Keratinocyte (primary cell): Measurements from ENCODE around the gene FHOD3. TPM values are rescaled to one million over a fixed set of nuclear protein-coding genes. Genes with fewer than 3 reads are reported as not detected.
A peak's percentile ranks its signal among the peaks of the same experiment; 100 is the strongest.

Experiments
- DNase-seq: peaks from one replicate; pipeline ENCODE4 v3.0.0-alpha.2; 2011; ENCODE audit warnings: low read depth, missing footprints, low spot score
- FAIRE-seq: peaks from 2 replicates; lab custom pipeline; 2011; peaks lifted over from hg19 to GRCh38; lab: Jason Lieb, UNC
- H2AFZ ChIP-seq: 2 replicates; pipeline ENCODE4 v1.6.0; 2012; ENCODE audit warnings: low read length, control low read depth, inconsistent platforms; ENCODE audit not compliant: control insufficient read depth
- H3K27ac ChIP-seq: 2 replicates; pipeline ENCODE4 v1.5.1; 2011; ENCODE audit warnings: low read length; ENCODE audit not compliant: control insufficient read depth, insufficient read depth
- H3K27me3 ChIP-seq: 3 replicates; pipeline ENCODE4 v1.6.0; 2011; ENCODE audit warnings: low read length; ENCODE audit not compliant: control insufficient read depth, insufficient read depth; ENCODE audit errors: extremely low read depth
- H3K36me3 ChIP-seq, 2 experiments: 2 replicates in 1 of 2; 3 replicates in 1 of 2; pipeline ENCODE4 v1.5.1; 2011; ENCODE audit warnings: low read length in 2 of 2, mild to moderate bottlenecking in 1 of 2; ENCODE audit not compliant: control insufficient read depth in 2 of 2, insufficient read depth in 2 of 2; ENCODE audit errors: extremely low read depth in 1 of 2
- H3K4me1 ChIP-seq: 3 replicates; pipeline ENCODE4 v1.5.1; 2011; ENCODE audit warnings: low read length; ENCODE audit not compliant: control insufficient read depth, insufficient read depth; ENCODE audit errors: extremely low read depth
- H3K4me2 ChIP-seq: 3 replicates; pipeline ENCODE4 v1.6.0; 2011; ENCODE audit warnings: low read depth, low read length; ENCODE audit not compliant: control insufficient read depth, insufficient read depth; ENCODE audit errors: extremely low read depth
- H3K4me3 ChIP-seq, 3 experiments: fragments of 200-600 bp in 1 of 3; sonication (generic) in 1 of 3; 2 replicates in 2 of 3; 3 replicates in 1 of 3; pipeline ENCODE4 v1.5.1; 2011 to 2016; ENCODE audit warnings: low read length in 3 of 3, mild to moderate bottlenecking in 3 of 3, control low read depth in 2 of 3, inconsistent platforms in 1 of 3, low read depth in 1 of 3, mixed read lengths in 1 of 3, mixed run types in 1 of 3, moderate library complexity in 1 of 3; ENCODE audit not compliant: control insufficient read depth in 2 of 3, insufficient read depth in 2 of 3; ENCODE audit errors: extremely low read depth in 1 of 3
- H3K79me2 ChIP-seq: 2 replicates; pipeline ENCODE4 v1.6.0; 2012; ENCODE audit warnings: low read length; ENCODE audit not compliant: control insufficient read depth, insufficient read depth
- H3K9ac ChIP-seq: 3 replicates; pipeline ENCODE4 v1.6.0; 2011; ENCODE audit warnings: low read length; ENCODE audit not compliant: control insufficient read depth, insufficient read depth; ENCODE audit errors: extremely low read depth
- H3K9me1 ChIP-seq: 3 replicates; pipeline ENCODE4 v1.6.0; 2011; ENCODE audit warnings: low read length; ENCODE audit not compliant: control insufficient read depth, insufficient read depth; ENCODE audit errors: extremely low read depth
- H3K9me3 ChIP-seq: 2 replicates; pipeline ENCODE4 v1.5.1; 2012; ENCODE audit warnings: low read depth, low read length; ENCODE audit not compliant: control insufficient read depth
- H4K20me1 ChIP-seq: 3 replicates; pipeline ENCODE4 v1.6.0; 2011; ENCODE audit warnings: low read length; ENCODE audit not compliant: control insufficient read depth, insufficient read depth; ENCODE audit errors: extremely low read depth
- EZH2 ChIP-seq: IDR thresholded peaks from one replicate; pipeline ENCODE4 v1.6.1; 2012; ENCODE audit warnings: inconsistent platforms, mild to moderate bottlenecking, low read length, moderate library complexity
- dilution Hi-C: fragments of 300-500 bp; cut with MboI; formaldehyde crosslinking; loops from one replicate; pipeline ENCODE4 v1.7.0; 2020; ENCODE audit warnings: low sequenced_read_pairs; ENCODE audit not compliant: extremely low pct_ligation_motif_present
- polyA plus RNA-seq, 5 experiments: library from polyadenylated mRNA; depleted of rRNA in 3 of 5; stranded (reverse) in 3 of 5; stranded (forward) in 1 of 5; unstranded in 1 of 5; fragments of >200 nt; gene quantifications; 1 replicate in 1 of 5; 2 replicates in 3 of 5; 3 replicates in 1 of 5; pipeline versions ENCODE4 v1.2.1 to v1.2.3, GENCODE V29; 2011 to 2012; ENCODE audit warnings: missing spikeins in 2 of 5, low read depth in 1 of 5, low replicate concordance in 1 of 5
- TF ChIP-seq, protein P1 (sequence below), 3 experiments: IDR thresholded peaks in 1 of 3; conservative IDR thresholded peaks in 1 of 3; optimal IDR thresholded peaks in 1 of 3; 2 replicates in 2 of 3; 3 replicates in 1 of 3; pipeline versions ENCODE3 to v1.5.1; 2011; ENCODE audit warnings: low read length in 3 of 3, mild to moderate bottlenecking in 3 of 3, moderate library complexity in 2 of 3, control low read depth in 1 of 3, inconsistent platforms in 1 of 3; ENCODE audit not compliant: insufficient read depth in 2 of 3; ENCODE audit errors: extremely low read depth in 1 of 3

FHOD3 gene
- polyA plus RNA-seq, 1 donor (not counting 4 experiments of a cell fraction or from before 2014, with no cell fraction given) = 7.7 TPM

- dilution Hi-C loops = no loop called here
- FAIRE-seq = no peak
- no peak for TF ChIP-seq EZH2
- TF ChIP-seq, protein P1, sequence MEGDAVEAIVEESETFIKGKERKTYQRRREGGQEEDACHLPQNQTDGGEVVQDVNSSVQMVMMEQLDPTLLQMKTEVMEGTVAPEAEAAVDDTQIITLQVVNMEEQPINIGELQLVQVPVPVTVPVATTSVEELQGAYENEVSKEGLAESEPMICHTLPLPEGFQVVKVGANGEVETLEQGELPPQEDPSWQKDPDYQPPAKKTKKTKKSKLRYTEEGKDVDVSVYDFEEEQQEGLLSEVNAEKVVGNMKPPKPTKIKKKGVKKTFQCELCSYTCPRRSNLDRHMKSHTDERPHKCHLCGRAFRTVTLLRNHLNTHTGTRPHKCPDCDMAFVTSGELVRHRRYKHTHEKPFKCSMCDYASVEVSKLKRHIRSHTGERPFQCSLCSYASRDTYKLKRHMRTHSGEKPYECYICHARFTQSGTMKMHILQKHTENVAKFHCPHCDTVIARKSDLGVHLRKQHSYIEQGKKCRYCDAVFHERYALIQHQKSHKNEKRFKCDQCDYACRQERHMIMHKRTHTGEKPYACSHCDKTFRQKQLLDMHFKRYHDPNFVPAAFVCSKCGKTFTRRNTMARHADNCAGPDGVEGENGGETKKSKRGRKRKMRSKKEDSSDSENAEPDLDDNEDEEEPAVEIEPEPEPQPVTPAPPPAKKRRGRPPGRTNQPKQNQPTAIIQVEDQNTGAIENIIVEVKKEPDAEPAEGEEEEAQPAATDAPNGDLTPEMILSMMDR (optimal IDR thresholded peaks at IDR 0.05 in 1 of 3, IDR thresholded peaks at IDR 0.05 in 1 of 3, conservative IDR thresholded peaks at IDR 0.05 in 1 of 3; ENCODE audit: extremely low read depth in 1 of 3, insufficient read depth in 2 of 3, low read length in 3 of 3) = no peak
Measured at GRCh38 chr18:36780748-36781147, 483.2 kb downstream of the FHOD3 start.

DNA sequence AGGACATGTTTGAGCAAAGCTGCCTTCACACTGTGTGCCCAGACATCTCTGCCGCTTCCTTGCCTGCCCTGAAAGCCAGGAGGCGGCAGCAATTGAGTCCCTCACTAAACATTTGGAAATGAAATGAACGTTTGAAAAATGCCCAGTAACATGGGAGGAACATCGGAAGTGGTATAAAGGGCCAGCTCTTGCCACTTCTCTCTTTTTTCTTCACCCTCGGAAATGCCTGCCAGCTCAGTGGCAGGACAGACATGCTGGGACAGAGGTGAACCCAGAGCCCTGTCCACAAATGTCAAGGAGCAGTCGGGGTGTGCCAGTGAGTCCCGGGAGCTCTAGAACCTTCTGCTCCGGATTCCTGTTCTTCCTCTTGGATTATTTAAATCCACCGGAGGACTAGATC is 485.2 kb downstream of the FHOD3 start:
- Histone ChIP-seq H3K9me3 (no peaks in the 10 kb centered on the region), H2AFZ (no peak overlapping the region), H3K27me3 (no peaks in the 10 kb centered on the region), H3K4me1 (peaks cover 16% of the 10 kb centered on the region), H3K9ac (no peak overlapping the region), H3K4me3 (no peak overlapping the region), H3K4me2 (peak overlapping the region; percentile 20), H3K27ac (no peak overlapping the region), H3K36me3 (peaks cover 0 to 1% of the 10 kb centered on the region in 2 experiments), H3K9me1 (no peaks in the 10 kb centered on the region), H3K79me2 (no peaks in the 10 kb centered on the region), H4K20me1 (no peaks in the 10 kb centered on the region)
- DNase-seq (no peak), FAIRE-seq (peak; percentile 17)
- dilution Hi-C loops = no loop called here
- TF ChIP-seq, protein P1 (optimal IDR thresholded peaks at IDR 0.05 in 1 of 3, IDR thresholded peaks at IDR 0.05 in 1 of 3, conservative IDR thresholded peaks at IDR 0.05 in 1 of 3; ENCODE audit: extremely low read depth in 1 of 3, insufficient read depth in 2 of 3, low read length in 3 of 3) = no peak
- no peak for TF ChIP-seq EZH2

More at GRCh38 chr18:36780748-36781147, 483.2 kb downstream of the FHOD3 start:
- Histone ChIP-seq H3K4me3 (no peak overlapping the region), H3K9me3 (no peaks in the 10 kb centered on the region), H3K27me3 (no peaks in the 10 kb centered on the region), H4K20me1 (no peaks in the 10 kb centered on the region), H3K9ac (no peak overlapping the region), H2AFZ (no peak overlapping the region), H3K27ac (no peak overlapping the region), H3K79me2 (no peaks in the 10 kb centered on the region), H3K4me1 (peaks cover 9% of the 10 kb centered on the region), H3K9me1 (no peaks in the 10 kb centered on the region), H3K4me2 (no peak overlapping the region), H3K36me3 (peaks cover 0 to 1% of the 10 kb centered on the region in 2 experiments)
- no peak for DNase-seq
